Chondrocyte (in vitro differentiated cells): ENCODE data around the gene AP2S1. TPM values are rescaled to one million over a fixed set of nuclear protein-coding genes. Genes with fewer than 3 reads are reported as not detected.

Experiments
- DNase-seq: peaks from one replicate; pipeline ENCODE4 v3.0.0; 2021; ENCODE audit warnings: mixed read lengths, low spot score
- H3K27ac Mint-ChIP-seq: one replicate; pipeline ENCODE4 v1.8.0; 2021; ENCODE audit warnings: mild to moderate bottlenecking, moderate library complexity, mixed read lengths; ENCODE audit not compliant: unreplicated experiment
- H3K27me3 Mint-ChIP-seq: 2 replicates; pipeline ENCODE4 v1.8.0; 2021; ENCODE audit warnings: low read depth, mixed read lengths
- H3K36me3 Mint-ChIP-seq: 2 replicates; pipeline ENCODE4 v1.8.0; 2021; ENCODE audit warnings: low read depth, mixed read lengths
- H3K4me1 Mint-ChIP-seq: 2 replicates; pipeline ENCODE4 v1.8.0; 2021; ENCODE audit warnings: low read depth, mild to moderate bottlenecking, mixed read lengths
- H3K4me3 Mint-ChIP-seq: one replicate; pipeline ENCODE4 v1.8.0; 2021; ENCODE audit warnings: mild to moderate bottlenecking, moderate library complexity, mixed read lengths; ENCODE audit not compliant: unreplicated experiment
- H3K9me3 Mint-ChIP-seq: 2 replicates; pipeline ENCODE4 v1.8.0; 2021; ENCODE audit warnings: low read depth, mixed read lengths
- CTCF ChIP-seq: fragments of 200-600 bp; sonication (generic); IDR thresholded peaks from 2 replicates; pipeline ENCODE4 v1.5.0; 2021; ENCODE audit warnings: antibody characterized with exemption, mild to moderate bottlenecking, moderate library complexity
- total RNA-seq: library from RNA; stranded (reverse); gene quantifications from 3 replicates; pipeline ENCODE4 v1.2.1, GENCODE V29; 2021

AP2S1 gene
- total RNA-seq, 1 donor from 2014 or later, result 189 TPM

- H3K4me1 Mint-ChIP-seq, result no peaks in the 10 kb centered on the region
- H3K27ac Mint-ChIP-seq, result no peak overlapping the region
- no peaks in the 10 kb centered on the region for H3K36me3 Mint-ChIP-seq
- H3K27me3 Mint-ChIP-seq, result no peaks in the 10 kb centered on the region
- no peak overlapping the region for H3K4me3 Mint-ChIP-seq
- DNase-seq, result no peak
- H3K9me3 Mint-ChIP-seq, result no peaks in the 10 kb centered on the region
- no peak for TF ChIP-seq CTCF
Observed at GRCh38 chr19:46802152-46802551, 48.5 kb downstream of the AP2S1 start.

GRCh38 chr19:46798713-46799112, 51.9 kb downstream of the AP2S1 start:
- Mint-ChIP-seq H3K36me3 (no peaks in the 10 kb centered on the region), H3K27ac (no peak overlapping the region), H3K4me3 (no peak overlapping the region), H3K4me1 (peaks cover 15% of the 10 kb centered on the region), H3K9me3 (no peaks in the 10 kb centered on the region), H3K27me3 (no peaks in the 10 kb centered on the region)
- no peak for TF ChIP-seq CTCF
- no peak for DNase-seq

DNA sequence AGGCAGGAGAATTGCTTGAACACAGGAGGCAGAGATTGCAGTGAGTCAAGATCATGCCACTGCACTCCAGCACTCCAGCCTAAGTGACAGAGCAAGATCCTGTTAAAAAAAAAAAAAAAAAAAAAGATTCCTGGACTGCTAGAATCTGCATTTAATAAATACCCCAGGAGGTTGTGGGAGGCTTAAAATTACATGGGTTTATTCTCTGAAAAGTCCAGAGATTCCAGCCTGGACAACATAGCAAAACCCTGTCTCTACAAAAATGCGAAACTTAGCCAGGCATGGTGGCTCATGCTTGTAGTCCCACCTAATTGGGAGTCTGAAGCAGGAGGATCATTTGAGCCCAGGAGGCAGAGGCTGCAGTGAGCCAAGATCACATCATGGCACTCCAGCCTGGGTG, 52.8 kb downstream of the AP2S1 start:
- Mint-ChIP-seq H3K27me3 (no peaks in the 10 kb centered on the region), H3K4me1 (peaks cover 20% of the 10 kb centered on the region), H3K4me3 (no peak overlapping the region), H3K27ac (no peak overlapping the region), H3K9me3 (no peaks in the 10 kb centered on the region), H3K36me3 (no peaks in the 10 kb centered on the region)
- TF ChIP-seq CTCF, result no peak
- DNase-seq, result no peak

DNA sequence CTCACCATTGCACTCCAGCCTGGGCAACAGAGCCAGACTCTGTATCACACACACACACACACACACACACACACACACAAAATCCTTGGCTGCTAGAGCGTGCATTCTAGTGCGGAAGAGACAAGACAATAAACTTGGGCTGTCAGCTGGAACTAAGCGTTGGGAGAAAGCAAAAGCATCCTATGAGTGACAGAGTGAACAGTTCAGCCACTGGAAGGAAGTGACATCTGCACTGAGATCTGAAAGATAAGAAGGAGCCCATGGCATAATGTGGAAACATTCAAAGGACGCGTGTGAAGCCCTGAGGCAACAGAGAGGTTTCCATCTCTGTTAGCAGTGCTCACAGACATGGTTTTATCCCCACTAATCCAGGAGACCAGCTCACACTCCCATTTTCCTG, 58.7 kb downstream of the AP2S1 start:
- H3K36me3 Mint-ChIP-seq, result no peaks in the 10 kb centered on the region
- H3K4me1 Mint-ChIP-seq, result peaks cover 23% of the 10 kb centered on the region
- H3K4me3 Mint-ChIP-seq, result no peak overlapping the region
- H3K9me3 Mint-ChIP-seq, result no peaks in the 10 kb centered on the region
- DNase-seq, result no peak
- no peak overlapping the region for H3K27ac Mint-ChIP-seq
- H3K27me3 Mint-ChIP-seq, result no peaks in the 10 kb centered on the region
- no peak for TF ChIP-seq CTCF

DNA sequence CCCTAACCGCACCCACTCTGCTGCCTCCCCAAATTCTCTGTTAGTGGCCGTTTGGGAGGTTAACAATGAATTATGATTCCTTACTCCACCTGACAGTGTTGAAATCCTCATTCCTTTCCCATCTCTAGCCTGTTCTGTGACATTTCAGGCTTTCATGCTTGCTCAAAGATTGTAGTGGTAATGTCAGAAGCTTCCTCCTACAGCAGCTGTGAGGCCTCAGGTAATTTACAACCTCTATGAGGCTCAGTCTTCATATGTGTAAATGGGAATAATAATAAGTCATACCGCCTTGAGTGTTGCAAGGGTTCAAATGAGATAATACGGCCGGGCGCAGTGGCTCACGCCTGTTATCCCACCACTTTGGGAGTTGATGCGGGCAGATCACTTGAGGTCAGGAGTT, 61.3 kb downstream of the AP2S1 start:
- Mint-ChIP-seq H3K27me3 (no peaks in the 10 kb centered on the region), H3K36me3 (peaks cover 6% of the 10 kb centered on the region), H3K4me3 (no peak overlapping the region), H3K9me3 (no peaks in the 10 kb centered on the region), H3K27ac (no peak overlapping the region), H3K4me1 (peaks cover 25% of the 10 kb centered on the region)
- no peak for TF ChIP-seq CTCF
- no peak for DNase-seq
